Tibial nerve (tissue), 4 donors: ENCODE data around the gene CHST2. TPM values are rescaled to one million over a fixed set of nuclear protein-coding genes. Genes with fewer than 3 reads are reported as not detected.

ENCODE experiments used
- DNase-seq, 2 donors: peaks; one replicate each; pipeline ENCODE4 v3.0.0-alpha.2; 2019; ENCODE audit warnings: low spot score in 2 of 2
- H3K27ac ChIP-seq, 4 donors: fragments of 200-600 bp; sonication (generic) in 3 of 4; one replicate each; pipeline ENCODE4 v1.5.1; 2017 to 2019; ENCODE audit warnings: mild to moderate bottlenecking in 1 of 4
- H3K27me3 ChIP-seq, 2 donors: fragments of 200-600 bp; sonication (generic) in 1 of 2; one replicate each; pipeline versions ENCODE4 v1.5.1 to v1.6.0; 2017 to 2019
- H3K36me3 ChIP-seq, 3 donors: fragments of 200-600 bp; sonication (generic); one replicate each; pipeline ENCODE4 v1.5.1; 2018 to 2019
- H3K4me1 ChIP-seq, 4 donors: fragments of 200-600 bp; sonication (generic) in 3 of 4; one replicate each; pipeline ENCODE4 v1.5.1; 2017 to 2019
- H3K4me3 ChIP-seq, 4 donors: fragments of 200-600 bp; sonication (generic) in 3 of 4; one replicate each; pipeline ENCODE4 v1.5.1; 2017 to 2019; ENCODE audit warnings: mild to moderate bottlenecking in 1 of 4, moderate library complexity in 1 of 4
- H3K9me3 ChIP-seq, 4 donors: fragments of 200-600 bp; sonication (generic) in 3 of 4; one replicate each; pipeline ENCODE4 v1.5.1; 2017 to 2019
- EP300 ChIP-seq, 2 donors: sonication (generic); formaldehyde crosslinking; IDR thresholded peaks; one replicate each; pipeline ENCODE4 v1.6.1; 2017; ENCODE audit warnings: antibody characterized with exemption in 2 of 2, mild to moderate bottlenecking in 1 of 2
- POLR2A ChIP-seq, 2 donors: fragments of 450-650 bp; IDR thresholded peaks; one replicate each; pipeline ENCODE4 v1.6.1; 2017; ENCODE audit warnings: antibody characterized with exemption in 2 of 2, mild to moderate bottlenecking in 2 of 2, moderate library complexity in 2 of 2
- WGBS, 2 donors: methylation state at CpG; one replicate each; pipeline ENCODE4 v1.1.5; 2018; 5-methylcytosine and 5-hydroxymethylcytosine counted together
- total RNA-seq, 4 donors: library from RNA; depleted of rRNA; stranded (reverse); fragments of >200 nt; gene quantifications; one replicate each; pipeline ENCODE4 v1.1.0, GENCODE V29; 2016
- TF ChIP-seq, protein P1 (sequence below), 5 experiments: fragments of 200-600 bp in 3 of 5; fragments of 450-650 bp in 2 of 5; sonication (generic) in 3 of 5; IDR thresholded peaks; one replicate each; pipeline ENCODE4 v1.5.1; 2016 to 2019; ENCODE audit warnings: antibody characterized with exemption in 5 of 5, mild to moderate bottlenecking in 3 of 5, moderate library complexity in 2 of 5

The CHST2 gene
- total RNA-seq, 4 donors from 2014 or later = 14.7 to 33.7 (median 18.8) TPM

GRCh38 chr3:143121241-143122088 lies 1.9 kb downstream of the CHST2 start:
- WGBS, 2 donors = 81 to 82% methylated on average over 52 to 54 of the region's 79 CpGs
- H3K27ac ChIP-seq = no peak overlapping the region
- no peaks in the 10 kb centered on the region for H3K9me3 ChIP-seq
- peak overlapping the region in 3 of 4 donors; percentile 61 to 70 (median 62) for H3K4me3 ChIP-seq
- H3K27me3 ChIP-seq = peaks cover 0 to 29% of the 10 kb centered on the region in 2 donors
- H3K4me1 ChIP-seq = peaks cover 0 to 26% (median 2%) of the 10 kb centered on the region in 4 donors
- no peak for DNase-seq
- H3K36me3 ChIP-seq = no peaks in the 10 kb centered on the region
- TF ChIP-seq EP300 (IDR thresholded peaks at IDR 0.05) = no peak
- TF ChIP-seq, protein P1, sequence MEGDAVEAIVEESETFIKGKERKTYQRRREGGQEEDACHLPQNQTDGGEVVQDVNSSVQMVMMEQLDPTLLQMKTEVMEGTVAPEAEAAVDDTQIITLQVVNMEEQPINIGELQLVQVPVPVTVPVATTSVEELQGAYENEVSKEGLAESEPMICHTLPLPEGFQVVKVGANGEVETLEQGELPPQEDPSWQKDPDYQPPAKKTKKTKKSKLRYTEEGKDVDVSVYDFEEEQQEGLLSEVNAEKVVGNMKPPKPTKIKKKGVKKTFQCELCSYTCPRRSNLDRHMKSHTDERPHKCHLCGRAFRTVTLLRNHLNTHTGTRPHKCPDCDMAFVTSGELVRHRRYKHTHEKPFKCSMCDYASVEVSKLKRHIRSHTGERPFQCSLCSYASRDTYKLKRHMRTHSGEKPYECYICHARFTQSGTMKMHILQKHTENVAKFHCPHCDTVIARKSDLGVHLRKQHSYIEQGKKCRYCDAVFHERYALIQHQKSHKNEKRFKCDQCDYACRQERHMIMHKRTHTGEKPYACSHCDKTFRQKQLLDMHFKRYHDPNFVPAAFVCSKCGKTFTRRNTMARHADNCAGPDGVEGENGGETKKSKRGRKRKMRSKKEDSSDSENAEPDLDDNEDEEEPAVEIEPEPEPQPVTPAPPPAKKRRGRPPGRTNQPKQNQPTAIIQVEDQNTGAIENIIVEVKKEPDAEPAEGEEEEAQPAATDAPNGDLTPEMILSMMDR (IDR thresholded peaks at IDR 0.05) = peak in 2 of 5 experiments; percentile 10 to 14

- no peak for DNase-seq
- H3K27ac ChIP-seq = no peak overlapping the region
- no peak overlapping the region for H3K4me3 ChIP-seq
- H3K36me3 ChIP-seq = no peaks in the 10 kb centered on the region
- TF ChIP-seq, protein P1 (IDR thresholded peaks at IDR 0.05) = no peak
- TF ChIP-seq POLR2A (IDR thresholded peaks at IDR 0.05) (no peak), EP300 (IDR thresholded peaks at IDR 0.05) (no peak)
- peaks cover 0 to 29% of the 10 kb centered on the region in 2 donors for H3K27me3 ChIP-seq
- peaks cover 0 to 26% (median 2%) of the 10 kb centered on the region in 4 donors for H3K4me1 ChIP-seq
- 94 to 95% methylated on average over 10 to 16 of the region's 16 CpGs for WGBS, 2 donors
- H3K9me3 ChIP-seq = no peaks in the 10 kb centered on the region
Measured at GRCh38 chr3:143122089-143122430, 2.5 kb downstream of the CHST2 start.

GRCh38 chr3:143122608-143123352 lies 3.2 kb downstream of the CHST2 start:
- H3K36me3 ChIP-seq = no peaks in the 10 kb centered on the region
- peaks cover 0 to 26% (median 2%) of the 10 kb centered on the region in 4 donors for H3K4me1 ChIP-seq
- 61 to 62% methylated on average over 4 of the region's 4 CpGs for WGBS, 2 donors
- no peaks in the 10 kb centered on the region for H3K9me3 ChIP-seq
- no peak overlapping the region for H3K4me3 ChIP-seq
- peaks cover 0 to 29% of the 10 kb centered on the region in 2 donors for H3K27me3 ChIP-seq
- DNase-seq = no peak
- H3K27ac ChIP-seq = no peak overlapping the region
- TF ChIP-seq EP300 (IDR thresholded peaks at IDR 0.05) = no peak
- TF ChIP-seq, protein P1 (IDR thresholded peaks at IDR 0.05) = no peak
- no peak for TF ChIP-seq POLR2A (IDR thresholded peaks at IDR 0.05)

GRCh38 chr3:143123353-143123984 lies 3.9 kb downstream of the CHST2 start:
- Histone ChIP-seq H3K4me1 (peaks cover 0 to 26% (median 2%) of the 10 kb centered on the region in 4 donors), H3K27ac (no peak overlapping the region), H3K4me3 (no peak overlapping the region), H3K9me3 (no peaks in the 10 kb centered on the region), H3K27me3 (peaks cover 0 to 28% of the 10 kb centered on the region in 2 donors), H3K36me3 (no peaks in the 10 kb centered on the region)
- no peak for DNase-seq
- TF ChIP-seq EP300 (IDR thresholded peaks at IDR 0.05) (no peak), POLR2A (IDR thresholded peaks at IDR 0.05) (no peak)
- TF ChIP-seq, protein P1 (IDR thresholded peaks at IDR 0.05) = no peak
- 56 to 63% methylated on average over 7 of the region's 7 CpGs for WGBS, 2 donors
